Esophagus (tissue), 2 donors: ENCODE measurements around the gene ARFGAP3. TPM values are rescaled to one million over a fixed set of nuclear protein-coding genes. Genes with fewer than 3 reads are reported as not detected.

Experiments used
- H3K27ac ChIP-seq, 2 donors: one replicate each; pipeline ENCODE4 v1.5.1; 2013; ENCODE audit warnings: low read depth in 2 of 2, mild to moderate bottlenecking in 2 of 2, inconsistent platforms in 1 of 2, low read length in 1 of 2, moderate library complexity in 1 of 2
- H3K27me3 ChIP-seq, 2 donors: one replicate each; pipeline ENCODE4 v1.6.1; 2013; ENCODE audit warnings: low read length in 2 of 2, control low read depth in 1 of 2, mild to moderate bottlenecking in 1 of 2; ENCODE audit not compliant: insufficient read depth in 2 of 2, control insufficient read depth in 1 of 2
- H3K36me3 ChIP-seq, 2 donors: one replicate each; pipeline ENCODE4 v1.6.1; 2013; ENCODE audit warnings: low read length in 1 of 2; ENCODE audit not compliant: control insufficient read depth in 2 of 2, insufficient read depth in 2 of 2
- H3K4me1 ChIP-seq, 2 donors: one replicate each; pipeline ENCODE4 v1.6.1; 2013; ENCODE audit warnings: low read length in 1 of 2; ENCODE audit not compliant: control insufficient read depth in 2 of 2, insufficient read depth in 2 of 2
- H3K4me3 ChIP-seq, 2 donors: one replicate each; pipeline ENCODE4 v1.5.1; 2013; ENCODE audit warnings: low read length in 2 of 2, mild to moderate bottlenecking in 2 of 2, low read depth in 1 of 2, moderate library complexity in 1 of 2
- H3K9me3 ChIP-seq, 2 donors: one replicate each; pipeline ENCODE4 v1.6.1; 2013; ENCODE audit warnings: mild to moderate bottlenecking in 2 of 2, low read depth in 1 of 2, low read length in 1 of 2, moderate library complexity in 1 of 2; ENCODE audit not compliant: control insufficient read depth in 2 of 2, insufficient read depth in 1 of 2
- WGBS, 2 donors: extraction: QIAGEN DNeasy Blood & Tissue Kit; methylation state at CpG; one replicate each; pipeline ENCODE4 v1.1.7; 2013; 5-methylcytosine and 5-hydroxymethylcytosine counted together
- polyA plus RNA-seq, 2 donors: library from polyadenylated mRNA; stranded (reverse); fragments of 200-250 nt; gene quantifications; one replicate each; pipeline ENCODE4 v1.2.3, GENCODE V29; 2013
- donor health status: healthy with polysubstance abuse.
- donor health status: Bipolar disorder and iron deficiency.

Gene ARFGAP3
- polyA plus RNA-seq, 2 donors, result 12.4 to 13.5 TPM

- H3K36me3 ChIP-seq, result peaks cover 7 to 9% of the 10 kb centered on the region in 2 donors
- no peak overlapping the region for H3K4me3 ChIP-seq
- WGBS, 2 donors, result 88 to 95% methylated on average over 2 of the region's 2 CpGs
- no peaks in the 10 kb centered on the region for H3K4me1 ChIP-seq
- no peak overlapping the region for H3K27ac ChIP-seq
- no peaks in the 10 kb centered on the region for H3K27me3 ChIP-seq
- H3K9me3 ChIP-seq, result no peaks in the 10 kb centered on the region
These were observed 42.5 kb downstream of the ARFGAP3 start for GRCh38 chr22:42814616-42815015.

GRCh38 chr22:42814215-42814614, 42.9 kb downstream of the ARFGAP3 start:
- Histone ChIP-seq H3K27ac (no peak overlapping the region), H3K36me3 (peaks cover 7 to 9% of the 10 kb centered on the region in 2 donors), H3K9me3 (no peaks in the 10 kb centered on the region), H3K27me3 (no peaks in the 10 kb centered on the region), H3K4me1 (no peaks in the 10 kb centered on the region), H3K4me3 (no peak overlapping the region)
- WGBS, 2 donors, result 35 to 39% methylated on average over 2 of the region's 2 CpGs

GRCh38 chr22:42813501-42813900, 43.6 kb downstream of the ARFGAP3 start:
- Histone ChIP-seq H3K4me1 (no peaks in the 10 kb centered on the region), H3K27me3 (no peaks in the 10 kb centered on the region), H3K4me3 (no peak overlapping the region), H3K9me3 (no peaks in the 10 kb centered on the region), H3K36me3 (peaks cover 9% of the 10 kb centered on the region in 2 donors), H3K27ac (no peak overlapping the region)
- 80% methylated on average over 7 of the region's 7 CpGs for WGBS, 2 donors

GRCh38 chr22:42811459-42811858, 45.6 kb downstream of the ARFGAP3 start:
- no peaks in the 10 kb centered on the region for H3K27me3 ChIP-seq
- H3K27ac ChIP-seq, result no peak overlapping the region
- H3K36me3 ChIP-seq, result peaks cover 9 to 16% of the 10 kb centered on the region in 2 donors
- whole genome bisulfite sequencing, 2 donors, result 80 to 83% methylated on average over 2 of the region's 2 CpGs
- no peaks in the 10 kb centered on the region for H3K4me1 ChIP-seq
- no peaks in the 10 kb centered on the region for H3K9me3 ChIP-seq
- H3K4me3 ChIP-seq, result no peak overlapping the region

- Histone ChIP-seq H3K9me3 (no peaks in the 10 kb centered on the region), H3K27me3 (no peaks in the 10 kb centered on the region), H3K4me1 (peaks cover 4 to 9% of the 10 kb centered on the region in 2 donors), H3K36me3 (peaks cover 11 to 27% of the 10 kb centered on the region in 2 donors), H3K27ac (no peak overlapping the region), H3K4me3 (no peak overlapping the region)
- WGBS, 2 donors, result 82 to 88% methylated on average over 3 of the region's 3 CpGs
These were observed 48.6 kb downstream of the ARFGAP3 start for GRCh38 chr22:42808521-42808920.

GRCh38 chr22:42807185-42807584, 49.9 kb downstream of the ARFGAP3 start:
- no peak overlapping the region for H3K27ac ChIP-seq

GRCh38 chr22:42805998-42806830, 50.9 kb downstream of the ARFGAP3 start:
- H3K36me3 ChIP-seq, result peaks cover 19 to 33% of the 10 kb centered on the region in 2 donors
- peaks cover 6 to 9% of the 10 kb centered on the region in 2 donors for H3K4me1 ChIP-seq
- no peaks in the 10 kb centered on the region for H3K9me3 ChIP-seq
- WGBS, 2 donors, result 80 to 83% methylated on average over 15 of the region's 15 CpGs
- H3K27me3 ChIP-seq, result no peaks in the 10 kb centered on the region
- peak overlapping the region; percentile 74 to 81 for H3K27ac ChIP-seq
- H3K4me3 ChIP-seq, result no peak overlapping the region

More at GRCh38 chr22:42807185-42807584, 49.9 kb downstream of the ARFGAP3 start:
- no peaks in the 10 kb centered on the region for H3K9me3 ChIP-seq
- H3K36me3 ChIP-seq, result peaks cover 14 to 29% of the 10 kb centered on the region in 2 donors
- no peaks in the 10 kb centered on the region for H3K27me3 ChIP-seq
- peaks cover 6 to 9% of the 10 kb centered on the region in 2 donors for H3K4me1 ChIP-seq
- no peak overlapping the region for H3K4me3 ChIP-seq
- WGBS, 2 donors, result 87 to 93% methylated on average over 6 of the region's 6 CpGs

- Histone ChIP-seq H3K27ac (peak overlapping the region; percentile 74 to 86), H3K9me3 (no peaks in the 10 kb centered on the region), H3K36me3 (peaks cover 19 to 37% of the 10 kb centered on the region in 2 donors), H3K4me3 (no peak overlapping the region), H3K4me1 (peaks cover 6 to 9% of the 10 kb centered on the region in 2 donors), H3K27me3 (no peaks in the 10 kb centered on the region)
- WGBS, 2 donors, result 44 to 60% methylated on average over 13 of the region's 13 CpGs
These were observed 51.8 kb downstream of the ARFGAP3 start for GRCh38 chr22:42805016-42805997.

- WGBS, 2 donors, result 82 to 88% methylated on average over 7 of the region's 7 CpGs
- no peaks in the 10 kb centered on the region for H3K27me3 ChIP-seq
- no peak overlapping the region for H3K27ac ChIP-seq
- peaks cover 17 to 38% of the 10 kb centered on the region in 2 donors for H3K36me3 ChIP-seq
- no peak overlapping the region for H3K4me3 ChIP-seq
- peaks cover 6 to 13% of the 10 kb centered on the region in 2 donors for H3K4me1 ChIP-seq
- H3K9me3 ChIP-seq, result no peaks in the 10 kb centered on the region
These were observed 53.7 kb downstream of the ARFGAP3 start for GRCh38 chr22:42803389-42803788.
